ENCODE measurements around the gene TDRD15.

Gene TDRD15

GRCh38 chr2:21123473-21124393 is at the start of gene TDRD15:
TSS of gene TDRD15 (plus strand) at chr2:21123968. CDS start at chr2:21137468, 13,500 bp downstream.
- no peak within 1 kb of the TSS for H3K4me3 ChIP-seq (ENCODE audit: low read depth, low read length)
- ChIA-PET POLR2A (no interaction called here), CTCF (no interaction called here)
- TF ChIP-seq CTCF (IDR thresholded peaks at IDR 0.05; ENCODE audit: insufficient read depth, low read length, missing control alignments): no peak
- no peak for DNase-seq (ENCODE audit: low read depth, low spot score)

- POLR2A ChIA-PET: no interaction called here
- TF ChIP-seq CTCF (IDR thresholded peaks at IDR 0.05; ENCODE audit: insufficient read depth, low read length, missing control alignments): no peak
- CTCF ChIA-PET: no interaction called here
- no peak for DNase-seq (ENCODE audit: low read depth, low spot score)
- no peak overlapping the region for H3K4me3 ChIP-seq (ENCODE audit: low read depth, low read length)
Observed at GRCh38 chr2:21078296-21078695, 45.5 kb upstream of the TDRD15 start.

GRCh38 chr2:21083482-21083881 is 40.3 kb upstream of the TDRD15 start:
- POLR2A ChIA-PET: no interaction called here

GRCh38 chr2:21084401-21084800 is 39.4 kb upstream of the TDRD15 start:
- no peak for TF ChIP-seq CTCF (IDR thresholded peaks at IDR 0.05; ENCODE audit: insufficient read depth, low read length, missing control alignments)
- ChIA-PET POLR2A (no interaction called here), CTCF (interaction anchor here (1.1 kb wide), 1 partner anchor 42 kb away, joined by 3 read pairs; no protein-coding TSS in a partner anchor)

More at GRCh38 chr2:21083482-21083881, 40.3 kb upstream of the TDRD15 start:
- no peak for TF ChIP-seq CTCF (IDR thresholded peaks at IDR 0.05; ENCODE audit: insufficient read depth, low read length, missing control alignments)
- no peak overlapping the region for H3K4me3 ChIP-seq (ENCODE audit: low read depth, low read length)
- DNase-seq (ENCODE audit: low read depth, low spot score): no peak
- CTCF ChIA-PET: no interaction called here

GRCh38 chr2:21092308-21092869 is 31.4 kb upstream of the TDRD15 start:
- TF ChIP-seq CTCF (IDR thresholded peaks at IDR 0.05; ENCODE audit: insufficient read depth, low read length, missing control alignments): no peak
- no peak for DNase-seq (ENCODE audit: low read depth, low spot score)
- ChIA-PET POLR2A (no interaction called here), CTCF (no interaction called here)
- H3K4me3 ChIP-seq (ENCODE audit: low read depth, low read length): no peak overlapping the region

More at GRCh38 chr2:21084401-21084800, 39.4 kb upstream of the TDRD15 start:
- H3K4me3 ChIP-seq (ENCODE audit: low read depth, low read length): no peak overlapping the region
- DNase-seq (ENCODE audit: low read depth, low spot score): no peak

- ChIA-PET CTCF (no interaction called here), POLR2A (no interaction called here)
- H3K4me3 ChIP-seq (ENCODE audit: low read depth, low read length): no peak overlapping the region
- TF ChIP-seq CTCF (IDR thresholded peaks at IDR 0.05; ENCODE audit: insufficient read depth, low read length, missing control alignments): no peak
- DNase-seq (ENCODE audit: low read depth, low spot score): no peak
Observed at GRCh38 chr2:21095178-21095577, 28.6 kb upstream of the TDRD15 start.
